ENCODE measurements around the gene PDE6G.

The PDE6G gene

GRCh38 chr17:81664051-81664470 lies 7.7 kb upstream of the PDE6G start:
- TF ChIP-seq CTCF (IDR thresholded peaks at IDR 0.05; ENCODE audit: low read depth, low read length, missing control alignments) = no peak
- DNase-seq (ENCODE audit: extremely low read depth, low read depth) = no peak
- H3K4me3 ChIP-seq (replicated peaks; ENCODE audit: low read depth, low read length) = no peak overlapping the region

GRCh38 chr17:81662002-81662401 lies 5.7 kb upstream of the PDE6G start:
- DNase-seq (ENCODE audit: extremely low read depth, low read depth) = no peak
- no peak for TF ChIP-seq CTCF (IDR thresholded peaks at IDR 0.05; ENCODE audit: low read depth, low read length, missing control alignments)
- no peak overlapping the region for H3K4me3 ChIP-seq (replicated peaks; ENCODE audit: low read depth, low read length)

GRCh38 chr17:81660441-81660840 lies 4.1 kb upstream of the PDE6G start:
- no peak overlapping the region for H3K4me3 ChIP-seq (replicated peaks; ENCODE audit: low read depth, low read length)
- no peak for DNase-seq (ENCODE audit: extremely low read depth, low read depth)
- no peak for TF ChIP-seq CTCF (IDR thresholded peaks at IDR 0.05; ENCODE audit: low read depth, low read length, missing control alignments)

- TF ChIP-seq CTCF (IDR thresholded peaks at IDR 0.05; ENCODE audit: low read depth, low read length, missing control alignments) = no peak
- no peak for DNase-seq (ENCODE audit: extremely low read depth, low read depth)
These were observed 2.7 kb upstream of the PDE6G start for GRCh38 chr17:81659038-81659437.

GRCh38 chr17:81656835-81657234 lies 493 bp upstream of the PDE6G start:
- H3K4me3 ChIP-seq (replicated peaks; ENCODE audit: low read depth, low read length) = no peak overlapping the region

More at GRCh38 chr17:81659038-81659437, 2.7 kb upstream of the PDE6G start:
- no peak overlapping the region for H3K4me3 ChIP-seq (replicated peaks; ENCODE audit: low read depth, low read length)

GRCh38 chr17:81655378-81656117 lies 794 bp downstream of the PDE6G start:
- H3K4me3 ChIP-seq (replicated peaks; ENCODE audit: low read depth, low read length) = no peak overlapping the region
- no peak for TF ChIP-seq CTCF (IDR thresholded peaks at IDR 0.05; ENCODE audit: low read depth, low read length, missing control alignments)
- no peak for DNase-seq (ENCODE audit: extremely low read depth, low read depth)

More at GRCh38 chr17:81656835-81657234, 493 bp upstream of the PDE6G start:
- no peak for DNase-seq (ENCODE audit: extremely low read depth, low read depth)
- no peak for TF ChIP-seq CTCF (IDR thresholded peaks at IDR 0.05; ENCODE audit: low read depth, low read length, missing control alignments)

Measured in HFF-Myc (cell line).